Upper lobe of left lung (tissue), 4 donors: ENCODE measurements around the gene RGS14.

Experiments
- CTCF ChIP-seq, 6 experiments: fragments of 450-650 bp in 4 of 6; fragments of 200-600 bp in 2 of 6; sonication (generic) in 2 of 6; IDR thresholded peaks; one replicate each; pipeline ENCODE4 v1.5.1; 2016 to 2019; ENCODE audit warnings: antibody characterized with exemption in 6 of 6
- POLR2A ChIP-seq, 4 donors: fragments of 450-650 bp; IDR thresholded peaks; one replicate each; pipeline ENCODE4 v1.5.1; 2016 to 2017; ENCODE audit warnings: antibody characterized with exemption in 4 of 4, mild to moderate bottlenecking in 2 of 4

DNA sequence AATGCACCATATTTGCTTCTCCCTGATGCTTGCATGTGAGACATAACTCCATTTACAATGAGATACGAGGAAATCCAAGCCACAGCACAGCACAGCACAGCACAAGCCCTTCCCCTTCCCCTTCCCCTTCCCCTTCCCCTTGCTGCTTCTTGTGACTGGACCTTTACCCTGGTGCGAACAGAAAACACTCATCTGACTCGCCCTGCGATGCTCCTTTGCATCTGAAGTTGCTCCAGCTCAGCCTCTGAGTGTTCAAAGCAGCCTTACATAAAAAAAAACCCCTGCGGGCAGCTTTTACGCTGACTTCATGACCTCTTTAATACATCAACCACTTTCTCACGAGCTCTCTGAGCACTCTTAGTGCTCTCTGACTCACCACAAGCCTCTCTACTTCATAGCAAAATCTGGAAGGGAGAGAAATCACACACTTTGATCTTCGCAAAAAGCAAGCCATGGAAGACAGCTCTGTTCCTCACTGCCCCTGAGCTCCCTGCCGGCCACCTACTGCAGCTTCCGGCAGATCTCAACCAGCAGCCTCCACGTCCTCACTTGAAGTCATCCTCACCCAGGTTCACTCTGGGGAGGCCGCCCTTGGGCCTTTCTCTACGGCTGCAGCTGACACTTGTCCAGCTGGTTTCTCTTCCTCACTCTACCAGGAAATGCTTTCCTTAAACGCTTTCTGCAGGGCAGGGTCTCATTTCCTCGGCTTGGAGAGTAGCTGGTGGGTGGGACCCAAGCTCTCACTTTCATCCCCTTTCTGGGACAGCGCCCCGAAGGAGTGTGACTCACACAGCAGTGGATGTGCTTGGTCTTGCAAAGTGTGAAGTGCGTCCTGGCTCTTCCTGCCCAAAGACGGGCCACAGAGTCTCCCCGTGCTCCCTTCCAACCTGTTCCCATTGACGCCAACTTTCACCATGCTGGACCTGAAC is 31.8 kb downstream of the RGS14 start:
- TF ChIP-seq CTCF (IDR thresholded peaks at IDR 0.05): no peak
- TF ChIP-seq POLR2A (IDR thresholded peaks at IDR 0.05): no peak
